Stromal cell of bone marrow (primary cell): ENCODE data around the gene COMP.

ENCODE experiments used
- DNase-seq: peaks from one replicate; pipeline ENCODE4 v3.0.0-alpha.2; 2012; ENCODE audit warnings: low read depth

COMP gene

GRCh38 chr19:18768997-18769891 lies 21.9 kb downstream of the COMP start:
- no peak for DNase-seq

GRCh38 chr19:18768046-18768771 lies 22.9 kb downstream of the COMP start:
- no peak for DNase-seq

- DNase-seq, result no peak
Measured at GRCh38 chr19:18765224-18765623, 25.9 kb downstream of the COMP start.

- DNase-seq, result no peak
Measured at GRCh38 chr19:18764591-18765051, 26.5 kb downstream of the COMP start.

- no peak for DNase-seq
Measured at GRCh38 chr19:18763674-18764590, 27.2 kb downstream of the COMP start.

- no peak for DNase-seq
Measured at GRCh38 chr19:18762125-18763023, 28.7 kb downstream of the COMP start.

- no peak for DNase-seq
Measured at GRCh38 chr19:18761531-18762110, 29.5 kb downstream of the COMP start.

- no peak for DNase-seq
Measured at GRCh38 chr19:18760440-18761383, 30.4 kb downstream of the COMP start.

GRCh38 chr19:18759995-18760426 lies 31.1 kb downstream of the COMP start:
- no peak for DNase-seq

- DNase-seq, result no peak
Measured at GRCh38 chr19:18759304-18759994, 31.7 kb downstream of the COMP start.

GRCh38 chr19:18756896-18757295 lies 34.2 kb downstream of the COMP start:
- no peak for DNase-seq

GRCh38 chr19:18754501-18754900 lies 36.6 kb downstream of the COMP start:
- DNase-seq, result no peak

- DNase-seq, result no peak
Measured at GRCh38 chr19:18751571-18751970, 39.5 kb downstream of the COMP start.

- no peak for DNase-seq
Measured at GRCh38 chr19:18750295-18750970, 40.7 kb downstream of the COMP start.

GRCh38 chr19:18749362-18750231 lies 41.5 kb downstream of the COMP start:
- no peak for DNase-seq

- DNase-seq, result no peak
Measured at GRCh38 chr19:18746401-18747325, 44.4 kb downstream of the COMP start.
